ENCODE results near the gene SLC17A7. TPM values are rescaled to one million over a fixed set of nuclear protein-coding genes. Genes with fewer than 3 reads are reported as not detected.
A peak's percentile ranks its signal among the peaks of the same experiment; 100 is the strongest.

SLC17A7 gene
- total and polyA plus RNA-seq, 2 of the 8 experiments (the other 6 are each of a cell fraction or from before 2014, with no cell fraction given): 2.7 to 3.0 TPM

- TF ChIP-seq SP4 (IDR thresholded peaks at IDR 0.05; ENCODE audit: low read length): no peak; the same call in 1 of the 2 replicates
- TF ChIP-seq SIN3A (conservative IDR thresholded peaks at IDR 0.05 in 1 of 2, IDR thresholded peaks at IDR 0.05 in 1 of 2; ENCODE audit: low read depth in 1 of 2, low read length in 2 of 2): peak; percentile 39 to 55; a peak in 3 of 4 replicates
- peak; percentile 96 for TF ChIP-seq SIX5 (IDR thresholded peaks at IDR 0.05; ENCODE audit: low read depth, low read length)
- TF ChIP-seq RXRA (IDR thresholded peaks at IDR 0.05; ENCODE audit: insufficient read depth, low read depth, low read length): no peak
- peak; percentile 36 for TF ChIP-seq ASH2L (IDR thresholded peaks at IDR 0.05; ENCODE audit: low read length)
These were observed 2.2 kb upstream of the SLC17A7 start (continued) for GRCh38 chr19:49443366-49444099.
